ENCODE results near the gene MYMK.

MYMK gene

GRCh38 chr9:133533857-133534256 is 9.1 kb upstream of the MYMK start:
- no peak for DNase-seq

GRCh38 chr9:133532937-133533668 is 8.3 kb upstream of the MYMK start:
- peak; percentile 35 for DNase-seq

- DNase-seq, result no peak
These were observed 6.5 kb upstream of the MYMK start for GRCh38 chr9:133531293-133531692.

GRCh38 chr9:133529874-133530273 is 5.1 kb upstream of the MYMK start:
- DNase-seq, result no peak

GRCh38 chr9:133529457-133529856 is 4.7 kb upstream of the MYMK start:
- DNase-seq, result no peak

- no peak for DNase-seq
These were observed 4.1 kb upstream of the MYMK start for GRCh38 chr9:133528876-133529241.

GRCh38 chr9:133528001-133528875 is 3.5 kb upstream of the MYMK start:
- DNase-seq, result no peak

GRCh38 chr9:133527444-133527920 is 2.7 kb upstream of the MYMK start:
- DNase-seq, result no peak

GRCh38 chr9:133526721-133527321 is 2.1 kb upstream of the MYMK start:
- no peak for DNase-seq

- DNase-seq, result no peak
These were observed 918 bp upstream of the MYMK start for GRCh38 chr9:133525677-133526076.

GRCh38 chr9:133524146-133524545 is 613 bp downstream of the MYMK start:
- DNase-seq, result no peak

GRCh38 chr9:133523106-133523505 is 1.7 kb downstream of the MYMK start:
- DNase-seq, result no peak

GRCh38 chr9:133522073-133522910 is 2.5 kb downstream of the MYMK start:
- no peak for DNase-seq

GRCh38 chr9:133521122-133522072 is 3.4 kb downstream of the MYMK start:
- DNase-seq, result no peak

- no peak for DNase-seq
These were observed 4.5 kb downstream of the MYMK start for GRCh38 chr9:133520121-133520835.

GRCh38 chr9:133519693-133520092 is 5.1 kb downstream of the MYMK start:
- DNase-seq, result no peak

- DNase-seq, result no peak
These were observed 5.9 kb downstream of the MYMK start for GRCh38 chr9:133518706-133519449.

GRCh38 chr9:133518200-133518599 is 6.6 kb downstream of the MYMK start:
- no peak for DNase-seq

GRCh38 chr9:133517711-133518110 is 7.0 kb downstream of the MYMK start:
- DNase-seq, result no peak

- DNase-seq, result no peak
These were observed 7.8 kb downstream of the MYMK start for GRCh38 chr9:133516961-133517350.

All from fibroblast of skin of right quadriceps (primary cell).